Measurements from ENCODE around the gene DENND2D. TPM values are rescaled to one million over a fixed set of nuclear protein-coding genes. Genes with fewer than 3 reads are reported as not detected.

Gene DENND2D
- total RNA-seq, 3 donors from 2014 or later, result 27.7 to 70.8 (median 34.4) TPM

- Histone ChIP-seq H3K9me3 (no peaks in the 10 kb centered on the region), H3K27ac (peak overlapping the region; percentile 94 to 97), H3K27me3 (no peaks in the 10 kb centered on the region), H3K4me3 (peak overlapping the region; percentile 88 to 96 (median 93)), H3K36me3 (no peaks in the 10 kb centered on the region), H3K4me1 (peaks cover 0 to 14% of the 10 kb centered on the region in 2 donors)
- no peak for TF ChIP-seq POLR2AphosphoS5 (IDR thresholded peaks at IDR 0.05)
- TF ChIP-seq CTCF (IDR thresholded peaks at IDR 0.05), result no peak
- TF ChIP-seq POLR2A (IDR thresholded peaks at IDR 0.05), result no peak
- DNase-seq (ENCODE audit: low spot score in 2 of 2), result peak in 1 of 2 donors; percentile 21
- intact Hi-C loops (cut with DNase I; ENCODE audit: low total_unique reads), result no loop called here
Measured at GRCh38 chr1:111139324-111139955, 61.0 kb downstream of the DENND2D start.

Other genes with a start within 250 kb of the DENND2D start
- gene LRIF1, start 236.7 kb downstream of the DENND2D start, total RNA-seq, result 10 to 100 TPM in 1 of 3 donors, 1 to 10 TPM in 2; 9.5 to 17.0 (median 9.8) TPM
- gene DRAM2, start 60.6 kb downstream of the DENND2D start, total RNA-seq, result 100 to 1,000 TPM in 1 of 3 donors, 10 to 100 TPM in 2; 51.5 to 122 (median 74.5) TPM
- 10 to 100 TPM; 49.8 to 67.7 (median 62.5) TPM for gene CEPT1, start 60.4 kb downstream of the DENND2D start, total RNA-seq
- gene CHI3L2, start 27.1 kb upstream of the DENND2D start, total RNA-seq, result 10 to 100 TPM in 2 of 3 donors, 1 to 10 TPM in 1; 9.5 to 22.0 (median 14.1) TPM
- gene CHIA, start 90.2 kb upstream of the DENND2D start, total RNA-seq, result not detected
- gene OVGP1, start 227.1 kb upstream of the DENND2D start, total RNA-seq, result 1 to 10 TPM; 2.6 to 7.9 (median 6.6) TPM
- 10 to 100 TPM; 22.7 to 33.8 (median 30.2) TPM for gene WDR77, start 248.6 kb upstream of the DENND2D start, total RNA-seq
- 100 to 1,000 TPM; 143 to 159 (median 148) TPM for gene ATP5PB, start 248.8 kb upstream of the DENND2D start, total RNA-seq

Data from breast epithelium (tissue), 4 donors.